ENCODE results near the gene CAMTA1. TPM values are rescaled to one million over a fixed set of nuclear protein-coding genes. Genes with fewer than 3 reads are reported as not detected.

CAMTA1 gene
- polyA plus RNA-seq, 1 of the 3 experiments (the other 2 are of a cell fraction), result 63.1 TPM

DNA sequence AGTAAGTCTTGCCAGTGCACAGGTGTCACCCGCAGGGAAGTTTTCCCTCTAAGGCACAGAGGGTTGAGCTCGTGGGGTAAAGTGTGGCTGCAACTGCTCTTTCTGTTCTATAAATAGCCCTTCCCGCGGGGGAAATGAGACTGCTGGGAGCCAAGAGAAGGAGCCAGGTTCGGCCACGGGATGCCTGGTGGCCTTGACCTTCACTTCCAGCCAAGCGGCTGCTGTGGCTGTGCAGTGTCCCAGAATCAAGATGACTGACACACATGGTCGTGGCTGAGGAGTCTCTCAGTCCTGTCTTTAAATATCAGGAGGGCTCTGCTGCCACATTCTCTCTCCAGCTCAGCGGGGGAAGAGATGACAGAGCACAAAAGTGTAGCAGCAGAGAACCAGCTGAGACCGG lies 831.7 kb downstream of the CAMTA1 start:
- Histone ChIP-seq H2AFZ (ENCODE audit: low read depth) (no peak overlapping the region), H3K4me3 (ENCODE audit: low read depth in 2 of 2, low read length in 1 of 2) (no peak overlapping the region), H3F3A (replicated peaks; ENCODE audit: insufficient read depth) (no peaks in the 10 kb centered on the region), H4K20me1 (ENCODE audit: insufficient read depth) (no peaks in the 10 kb centered on the region), H3K27me3 (ENCODE audit: insufficient read depth) (no peaks in the 10 kb centered on the region), H3K4me2 (no peak overlapping the region), H3K36me3 (replicated peaks in 1 of 2; ENCODE audit: control insufficient read depth in 1 of 2, insufficient read depth in 2 of 2, low read length in 1 of 2) (no peaks in the 10 kb centered on the region), H3K27ac (ENCODE audit: low read depth in 2 of 2, low read length in 1 of 2) (peak overlapping the region in 1 of 2 experiments; percentile 64; a peak in 2 of 4 replicates), H3K9me3 (no peaks in the 10 kb centered on the region), H3K9ac (no peak overlapping the region), H3K4me1 (ENCODE audit: control insufficient read depth in 1 of 2, insufficient read depth in 2 of 2, low read depth in 1 of 2, low read length in 1 of 2) (peaks cover 0 to 58% of the 10 kb centered on the region in 2 experiments; a peak in 2 of 4 replicates), H3K79me2 (ENCODE audit: insufficient read depth) (no peaks in the 10 kb centered on the region), H3K9me2 (no peaks in the 10 kb centered on the region)
- TF ChIP-seq RCOR1 (IDR thresholded peaks at IDR 0.05; ENCODE audit: low read length), result no peak
- TF ChIP-seq EP300 (IDR thresholded peaks at IDR 0.05; ENCODE audit: borderline replicate concordance in 1 of 2, low read depth in 1 of 2, low read length in 1 of 2), result peak in 1 of 2 experiments; percentile 31; a peak in 1 of 4 replicates
- TF ChIP-seq GATA2 (CRISPR knock-in tag; IDR thresholded peaks at IDR 0.05), result no peak
- TF ChIP-seq, protein P1, sequence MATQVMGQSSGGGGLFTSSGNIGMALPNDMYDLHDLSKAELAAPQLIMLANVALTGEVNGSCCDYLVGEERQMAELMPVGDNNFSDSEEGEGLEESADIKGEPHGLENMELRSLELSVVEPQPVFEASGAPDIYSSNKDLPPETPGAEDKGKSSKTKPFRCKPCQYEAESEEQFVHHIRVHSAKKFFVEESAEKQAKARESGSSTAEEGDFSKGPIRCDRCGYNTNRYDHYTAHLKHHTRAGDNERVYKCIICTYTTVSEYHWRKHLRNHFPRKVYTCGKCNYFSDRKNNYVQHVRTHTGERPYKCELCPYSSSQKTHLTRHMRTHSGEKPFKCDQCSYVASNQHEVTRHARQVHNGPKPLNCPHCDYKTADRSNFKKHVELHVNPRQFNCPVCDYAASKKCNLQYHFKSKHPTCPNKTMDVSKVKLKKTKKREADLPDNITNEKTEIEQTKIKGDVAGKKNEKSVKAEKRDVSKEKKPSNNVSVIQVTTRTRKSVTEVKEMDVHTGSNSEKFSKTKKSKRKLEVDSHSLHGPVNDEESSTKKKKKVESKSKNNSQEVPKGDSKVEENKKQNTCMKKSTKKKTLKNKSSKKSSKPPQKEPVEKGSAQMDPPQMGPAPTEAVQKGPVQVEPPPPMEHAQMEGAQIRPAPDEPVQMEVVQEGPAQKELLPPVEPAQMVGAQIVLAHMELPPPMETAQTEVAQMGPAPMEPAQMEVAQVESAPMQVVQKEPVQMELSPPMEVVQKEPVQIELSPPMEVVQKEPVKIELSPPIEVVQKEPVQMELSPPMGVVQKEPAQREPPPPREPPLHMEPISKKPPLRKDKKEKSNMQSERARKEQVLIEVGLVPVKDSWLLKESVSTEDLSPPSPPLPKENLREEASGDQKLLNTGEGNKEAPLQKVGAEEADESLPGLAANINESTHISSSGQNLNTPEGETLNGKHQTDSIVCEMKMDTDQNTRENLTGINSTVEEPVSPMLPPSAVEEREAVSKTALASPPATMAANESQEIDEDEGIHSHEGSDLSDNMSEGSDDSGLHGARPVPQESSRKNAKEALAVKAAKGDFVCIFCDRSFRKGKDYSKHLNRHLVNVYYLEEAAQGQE (IDR thresholded peaks at IDR 0.05; ENCODE audit: low read depth, low read length), result no peak
- no peak for TF ChIP-seq FOXM1 (IDR thresholded peaks at IDR 0.05; ENCODE audit: low read depth)
- TF ChIP-seq POLR2AphosphoS5 (IDR thresholded peaks at IDR 0.05; ENCODE audit: low read depth, low read length), result no peak
- TF ChIP-seq IRF3 (IDR thresholded peaks at IDR 0.05; ENCODE audit: low read depth, low read length), result no peak
- no peak for TF ChIP-seq MXI1 (IDR thresholded peaks at IDR 0.05; ENCODE audit: low read depth, low read length)
- CTCF ChIA-PET, result interaction anchor here (1.0 to 1.6 kb wide), 4 partner anchors 13 to 51 kb away, joined by 3 to 5 read pairs (median 4); no protein-coding TSS in a partner anchor
- no peak for DNase-seq
- WGBS (ENCODE audit: low lambda C conversion rate), result 30% methylated on average over 10 of the region's 10 CpGs
- POLR2A ChIA-PET, result interaction anchor here (1.5 kb wide), 1 partner anchor 31 kb away, joined by 3 read pairs; no protein-coding TSS in a partner anchor

- H3K27me3 ChIP-seq (ENCODE audit: insufficient read depth), result no peaks in the 10 kb centered on the region; the same call in 1 of the 2 replicates
- ChIA-PET CTCF (interaction anchor here (1.1 to 1.7 kb wide), 4 partner anchors 11 to 34 kb away, joined by 3 to 5 read pairs (median 4); no protein-coding TSS in a partner anchor), POLR2A (interaction anchor here (0.9 to 1.5 kb wide), 2 partner anchors 11 to 32 kb away, joined by 3 to 5 read pairs; no protein-coding TSS in a partner anchor)
- WGBS (ENCODE audit: low lambda C conversion rate), result 32% methylated on average over 2 of the region's 3 CpGs
- H3F3A ChIP-seq (replicated peaks; ENCODE audit: insufficient read depth), result no peaks in the 10 kb centered on the region
- no peak for TF ChIP-seq RXRA (IDR thresholded peaks at IDR 0.05; ENCODE audit: borderline replicate concordance, low read depth)
- no peak overlapping the region for H2AFZ ChIP-seq (ENCODE audit: low read depth)
- H4K20me1 ChIP-seq (ENCODE audit: insufficient read depth), result no peaks in the 10 kb centered on the region
- H3K27ac ChIP-seq (ENCODE audit: low read depth in 2 of 2, low read length in 1 of 2), result peak overlapping the region in 1 of 2 experiments; percentile 30; a peak in 2 of 4 replicates
- H3K36me3 ChIP-seq (replicated peaks in 1 of 2; ENCODE audit: control insufficient read depth in 1 of 2, insufficient read depth in 2 of 2, low read length in 1 of 2), result no peaks in the 10 kb centered on the region
- H3K9me2 ChIP-seq, result no peaks in the 10 kb centered on the region
- no peaks in the 10 kb centered on the region for H3K9me3 ChIP-seq
- no peaks in the 10 kb centered on the region for H3K79me2 ChIP-seq (ENCODE audit: insufficient read depth)
- H3K4me2 ChIP-seq, result no peak overlapping the region
- peaks cover 0 to 58% of the 10 kb centered on the region in 2 experiments; a peak in 2 of 4 replicates for H3K4me1 ChIP-seq (ENCODE audit: control insufficient read depth in 1 of 2, insufficient read depth in 2 of 2, low read depth in 1 of 2, low read length in 1 of 2)
- no peak overlapping the region for H3K4me3 ChIP-seq (ENCODE audit: low read depth in 2 of 2, low read length in 1 of 2)
- H3K9ac ChIP-seq, result no peak overlapping the region
- DNase-seq, result no peak
These were observed 832.6 kb downstream of the CAMTA1 start for GRCh38 chr1:7617826-7618225.
